Right lobe of liver (tissue), 6 donors: ENCODE measurements around the gene RAB31. TPM values are rescaled to one million over a fixed set of nuclear protein-coding genes. Genes with fewer than 3 reads are reported as not detected.

Experiments used
- ATAC-seq, 4 donors: fragments of 200-7000 bp; cut with Tn5 transposase; one replicate each; pipeline ENCODE4 v1.9.1; 2020; ENCODE audit warnings: mild to moderate bottlenecking in 4 of 4, moderate library complexity in 4 of 4
- DNase-seq, 3 donors: peaks; one replicate each; pipeline ENCODE4 v3.0.0-alpha.2; 2020
- H3K27ac ChIP-seq, 3 donors: fragments of 200-600 bp; one replicate each; pipeline ENCODE4 v1.8.0; 2022
- H3K27me3 ChIP-seq, 2 donors: fragments of 200-600 bp; one replicate each; pipeline ENCODE4 v1.8.0; 2022
- H3K36me3 ChIP-seq, 4 donors: fragments of 200-600 bp; sonication (generic) in 1 of 4; one replicate each; pipeline versions ENCODE4 v1.5.1 to v1.8.0; 2017 to 2022; ENCODE audit warnings: control low read depth in 1 of 4
- H3K4me1 ChIP-seq, 4 donors: fragments of 200-600 bp; sonication (generic) in 1 of 4; one replicate each; pipeline versions ENCODE4 v1.5.1 to v1.8.0; 2017 to 2022; ENCODE audit warnings: control low read depth in 1 of 4
- H3K4me3 ChIP-seq, 3 donors: fragments of 200-600 bp; one replicate each; pipeline ENCODE4 v1.8.0; 2022
- H3K9me3 ChIP-seq, 4 donors: fragments of 200-600 bp; sonication (generic) in 1 of 4; one replicate each; pipeline versions ENCODE4 v1.5.1 to v1.8.0; 2017 to 2022; ENCODE audit warnings: control low read depth in 1 of 4
- POLR2A ChIP-seq: fragments of 450-650 bp; IDR thresholded peaks from one replicate; pipeline ENCODE4 v1.6.1; 2017; ENCODE audit warnings: antibody characterized with exemption, mild to moderate bottlenecking
- WGBS: methylation state at CpG from one replicate; pipeline ENCODE4 v1.1.6; 2018; ENCODE audit warnings: low coverage, low lambda C conversion rate; ENCODE audit not compliant: insufficient coverage; ENCODE audit errors: missing lambda C conversion rate; 5-methylcytosine and 5-hydroxymethylcytosine counted together
- intact Hi-C, 2 donors: fragments of 100-400 bp; cut with DNase I; formaldehyde crosslinking; loops; one replicate each; pipeline versions ENCODE4 v1.11.2 to v1.14.1; 2022
- total RNA-seq, 6 experiments: library from RNA; depleted of rRNA in 2 of 6; stranded (reverse); fragments of >200 nt in 2 of 6; fragmentation: NEBNext Ultra II Directional in 3 of 6; extraction: Animal tissue kit (Norgen Biotek cat#: 25700) in 3 of 6; gene quantifications; one replicate each; pipeline versions ENCODE4 v1.1.0 to v1.2.4, GENCODE V29; 2016 to 2023
- TF ChIP-seq, protein P1 (sequence below), 4 donors: fragments of 200-600 bp in 3 of 4; fragments of 450-650 bp in 1 of 4; IDR thresholded peaks; one replicate each; pipeline versions ENCODE4 v1.5.1 to v1.8.0; 2016 to 2022; ENCODE audit warnings: antibody characterized with exemption in 4 of 4, mild to moderate bottlenecking in 2 of 4
- donor health status: DM: no; HTN: yes; CAD: no.
- donor health status: DM: no; HTN: no; CAD: no.
- donor health status: DM: no; HTN: no; CAD: no.
- donor health status: DM: no; HTN: yes; CAD: no.
- donor health status: DM: no; HTN: yes; CAD: no.

RAB31 gene
- total RNA-seq, 6 experiments from 2014 or later, result 3.0 to 14.3 (median 5.4) TPM

DNA sequence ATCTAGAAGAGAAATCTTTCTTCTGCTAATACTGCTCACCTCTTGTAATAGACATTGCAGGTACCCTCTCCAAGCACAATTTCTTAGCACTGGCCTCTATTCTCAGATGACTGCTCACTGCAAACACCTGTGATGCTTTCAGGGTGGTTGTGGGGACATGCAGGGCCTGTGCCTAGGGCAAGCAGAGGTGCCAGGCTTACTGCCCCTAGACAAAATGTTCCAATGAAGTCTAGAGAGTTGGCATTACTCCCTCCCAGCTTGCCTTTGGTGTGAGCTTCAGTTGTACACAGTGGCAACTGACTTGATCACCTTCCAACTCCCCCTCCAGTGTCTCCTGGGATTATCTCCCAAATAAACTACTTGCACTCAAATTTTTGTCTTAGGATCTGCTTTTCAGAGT lies 164.7 kb downstream of the RAB31 start:
- TF ChIP-seq POLR2A, result no peak
- TF ChIP-seq, protein P1, sequence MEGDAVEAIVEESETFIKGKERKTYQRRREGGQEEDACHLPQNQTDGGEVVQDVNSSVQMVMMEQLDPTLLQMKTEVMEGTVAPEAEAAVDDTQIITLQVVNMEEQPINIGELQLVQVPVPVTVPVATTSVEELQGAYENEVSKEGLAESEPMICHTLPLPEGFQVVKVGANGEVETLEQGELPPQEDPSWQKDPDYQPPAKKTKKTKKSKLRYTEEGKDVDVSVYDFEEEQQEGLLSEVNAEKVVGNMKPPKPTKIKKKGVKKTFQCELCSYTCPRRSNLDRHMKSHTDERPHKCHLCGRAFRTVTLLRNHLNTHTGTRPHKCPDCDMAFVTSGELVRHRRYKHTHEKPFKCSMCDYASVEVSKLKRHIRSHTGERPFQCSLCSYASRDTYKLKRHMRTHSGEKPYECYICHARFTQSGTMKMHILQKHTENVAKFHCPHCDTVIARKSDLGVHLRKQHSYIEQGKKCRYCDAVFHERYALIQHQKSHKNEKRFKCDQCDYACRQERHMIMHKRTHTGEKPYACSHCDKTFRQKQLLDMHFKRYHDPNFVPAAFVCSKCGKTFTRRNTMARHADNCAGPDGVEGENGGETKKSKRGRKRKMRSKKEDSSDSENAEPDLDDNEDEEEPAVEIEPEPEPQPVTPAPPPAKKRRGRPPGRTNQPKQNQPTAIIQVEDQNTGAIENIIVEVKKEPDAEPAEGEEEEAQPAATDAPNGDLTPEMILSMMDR (IDR thresholded peaks at IDR 0.05), result no peak
- intact Hi-C loops, result no loop called here
- ATAC-seq, result no peak

DNA sequence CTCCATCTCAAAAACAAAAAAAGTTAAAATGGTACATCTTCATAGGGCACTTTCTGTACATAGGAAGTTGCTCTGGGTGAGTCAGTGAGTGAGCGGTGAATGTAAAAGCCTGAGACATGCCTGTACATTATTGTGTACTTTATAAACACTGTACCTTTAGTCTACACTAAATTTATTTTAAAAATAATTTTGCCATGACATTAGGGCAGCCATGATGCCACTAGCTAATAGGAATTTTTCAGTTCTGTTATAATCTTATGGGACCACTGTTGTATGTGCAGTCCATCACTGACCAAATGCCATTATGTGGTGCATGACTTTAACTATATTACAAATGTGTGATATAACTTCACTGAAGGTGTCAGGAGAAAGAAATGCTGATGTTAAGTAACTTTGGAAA lies 166.6 kb downstream of the RAB31 start:
- no peak overlapping the region for H3K4me3 ChIP-seq
- WGBS, result 100% methylated on average over 1 of the region's 1 CpG
- H3K36me3 ChIP-seq, result no peaks in the 10 kb centered on the region
- ATAC-seq (no peak), DNase-seq (no peak)
- H3K9me3 ChIP-seq, result no peaks in the 10 kb centered on the region
- no peak for TF ChIP-seq POLR2A
- TF ChIP-seq, protein P1 (IDR thresholded peaks at IDR 0.05), result no peak
- no peak overlapping the region for H3K27ac ChIP-seq
- H3K27me3 ChIP-seq, result no peaks in the 10 kb centered on the region
- intact Hi-C loops, result no loop called here
- H3K4me1 ChIP-seq, result peaks cover 0 to 5% (median 0%) of the 10 kb centered on the region in 4 donors

More for the DNA sequence above, 164.7 kb downstream of the RAB31 start:
- no peaks in the 10 kb centered on the region for H3K9me3 ChIP-seq
- no peaks in the 10 kb centered on the region for H3K36me3 ChIP-seq
- H3K27ac ChIP-seq, result no peak overlapping the region
- H3K4me3 ChIP-seq, result no peak overlapping the region
- peaks cover 0 to 10% (median 0%) of the 10 kb centered on the region in 4 donors for H3K4me1 ChIP-seq
- DNase-seq, result peak in 1 of 3 donors; percentile 18
- H3K27me3 ChIP-seq, result no peaks in the 10 kb centered on the region

DNA sequence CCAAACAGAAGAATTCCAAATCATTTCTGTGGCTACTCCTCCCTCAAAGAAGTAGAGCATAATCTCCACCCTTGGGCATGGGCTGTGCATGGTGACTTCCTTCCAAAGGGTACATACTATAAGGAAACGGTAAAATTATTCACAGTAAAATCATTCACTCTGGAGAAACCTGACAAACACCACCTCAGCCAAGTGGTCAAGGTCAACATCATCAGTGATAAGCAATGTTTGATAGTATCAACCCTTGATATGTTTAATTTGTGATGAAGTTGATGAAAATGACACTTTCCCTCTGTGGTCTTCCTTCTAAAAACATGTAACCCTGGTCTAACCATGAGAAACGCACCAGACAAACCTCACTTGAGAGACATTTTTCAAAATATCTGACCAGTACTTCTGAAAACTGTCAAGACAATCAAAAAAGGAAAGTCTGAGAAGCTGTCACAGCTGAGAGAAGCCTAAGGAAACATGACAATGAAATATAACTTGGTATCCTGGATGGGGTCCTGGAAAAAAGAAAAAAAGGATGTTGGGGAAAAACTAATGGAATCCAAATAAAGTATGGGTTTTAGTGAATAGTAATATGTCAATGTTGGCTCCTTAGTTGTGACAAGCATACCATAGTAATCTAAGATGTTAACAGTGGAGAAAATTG lies 168.2 kb downstream of the RAB31 start:
- 67% methylated on average over 2 of the region's 2 CpGs for WGBS
- Histone ChIP-seq H3K4me3 (no peak overlapping the region), H3K36me3 (no peaks in the 10 kb centered on the region), H3K27me3 (no peaks in the 10 kb centered on the region), H3K9me3 (no peaks in the 10 kb centered on the region), H3K27ac (peak overlapping the region in 2 of 3 donors; percentile 39 to 40), H3K4me1 (no peaks in the 10 kb centered on the region)
- intact Hi-C loops, result no loop called here
- ATAC-seq (no peak), DNase-seq (no peak)
- TF ChIP-seq, protein P1 (IDR thresholded peaks at IDR 0.05), result no peak
- TF ChIP-seq POLR2A, result no peak

DNA sequence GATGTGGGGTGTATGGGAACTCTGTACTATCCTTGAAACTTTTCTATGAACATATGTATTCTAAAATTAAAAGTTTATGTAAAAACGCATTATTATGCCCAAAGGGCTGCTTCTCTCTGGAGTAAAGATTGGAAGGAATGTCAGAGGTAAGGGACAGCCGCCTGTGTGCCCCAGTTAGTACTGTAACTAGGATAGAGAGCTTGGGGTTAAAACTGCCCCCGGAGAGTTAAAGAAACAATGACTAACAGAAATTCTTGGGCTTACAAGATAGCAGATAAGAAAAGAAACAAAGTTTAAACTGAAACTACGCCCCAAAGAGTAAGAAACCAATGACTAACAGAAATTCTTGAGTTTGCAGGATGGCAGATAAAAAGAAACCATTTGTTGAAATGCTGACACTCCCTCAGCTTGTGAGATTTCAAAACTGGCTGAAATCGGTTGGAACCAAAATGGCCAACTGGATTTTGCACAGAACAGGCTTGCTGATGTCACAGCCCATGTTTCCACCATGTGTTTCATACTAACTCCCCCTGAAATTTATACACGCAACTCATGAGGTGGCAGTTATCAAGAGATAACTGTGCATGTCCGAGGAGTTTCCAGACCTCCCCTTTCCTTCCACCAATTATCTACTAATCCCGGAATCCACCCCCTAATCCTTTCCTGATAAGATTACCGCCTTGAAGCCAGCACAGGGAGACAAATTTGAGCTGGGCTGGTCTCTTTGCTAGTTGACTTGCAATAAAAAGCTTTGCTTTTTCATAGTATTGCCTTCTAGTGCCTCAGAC lies 169.0 kb downstream of the RAB31 start:
- whole genome bisulfite sequencing, result 30% methylated on average over 8 of the region's 9 CpGs
- H3K27ac ChIP-seq, result peak overlapping the region in 2 of 3 donors; percentile 39 to 40
- ATAC-seq (peak; percentile 58 to 89 (median 66)), DNase-seq (no peak)
- no peak overlapping the region for H3K4me3 ChIP-seq
- H3K9me3 ChIP-seq, result no peaks in the 10 kb centered on the region
- no peak for TF ChIP-seq POLR2A
- TF ChIP-seq, protein P1 (IDR thresholded peaks at IDR 0.05), result no peak
- H3K27me3 ChIP-seq, result no peaks in the 10 kb centered on the region
- H3K4me1 ChIP-seq, result no peaks in the 10 kb centered on the region
- intact Hi-C loops, result no loop called here
- no peaks in the 10 kb centered on the region for H3K36me3 ChIP-seq
